Fibroblast of skin of left quadriceps (primary cell): ENCODE results near the gene CDHR2.
A peak's percentile ranks its signal among the peaks of the same experiment; 100 is the strongest.

ENCODE experiments used
- DNase-seq, 2 experiments: peaks; one replicate each; pipeline ENCODE4 v3.0.0-alpha.2; 2013; ENCODE audit warnings: low read depth in 2 of 2

Gene CDHR2, protein sequence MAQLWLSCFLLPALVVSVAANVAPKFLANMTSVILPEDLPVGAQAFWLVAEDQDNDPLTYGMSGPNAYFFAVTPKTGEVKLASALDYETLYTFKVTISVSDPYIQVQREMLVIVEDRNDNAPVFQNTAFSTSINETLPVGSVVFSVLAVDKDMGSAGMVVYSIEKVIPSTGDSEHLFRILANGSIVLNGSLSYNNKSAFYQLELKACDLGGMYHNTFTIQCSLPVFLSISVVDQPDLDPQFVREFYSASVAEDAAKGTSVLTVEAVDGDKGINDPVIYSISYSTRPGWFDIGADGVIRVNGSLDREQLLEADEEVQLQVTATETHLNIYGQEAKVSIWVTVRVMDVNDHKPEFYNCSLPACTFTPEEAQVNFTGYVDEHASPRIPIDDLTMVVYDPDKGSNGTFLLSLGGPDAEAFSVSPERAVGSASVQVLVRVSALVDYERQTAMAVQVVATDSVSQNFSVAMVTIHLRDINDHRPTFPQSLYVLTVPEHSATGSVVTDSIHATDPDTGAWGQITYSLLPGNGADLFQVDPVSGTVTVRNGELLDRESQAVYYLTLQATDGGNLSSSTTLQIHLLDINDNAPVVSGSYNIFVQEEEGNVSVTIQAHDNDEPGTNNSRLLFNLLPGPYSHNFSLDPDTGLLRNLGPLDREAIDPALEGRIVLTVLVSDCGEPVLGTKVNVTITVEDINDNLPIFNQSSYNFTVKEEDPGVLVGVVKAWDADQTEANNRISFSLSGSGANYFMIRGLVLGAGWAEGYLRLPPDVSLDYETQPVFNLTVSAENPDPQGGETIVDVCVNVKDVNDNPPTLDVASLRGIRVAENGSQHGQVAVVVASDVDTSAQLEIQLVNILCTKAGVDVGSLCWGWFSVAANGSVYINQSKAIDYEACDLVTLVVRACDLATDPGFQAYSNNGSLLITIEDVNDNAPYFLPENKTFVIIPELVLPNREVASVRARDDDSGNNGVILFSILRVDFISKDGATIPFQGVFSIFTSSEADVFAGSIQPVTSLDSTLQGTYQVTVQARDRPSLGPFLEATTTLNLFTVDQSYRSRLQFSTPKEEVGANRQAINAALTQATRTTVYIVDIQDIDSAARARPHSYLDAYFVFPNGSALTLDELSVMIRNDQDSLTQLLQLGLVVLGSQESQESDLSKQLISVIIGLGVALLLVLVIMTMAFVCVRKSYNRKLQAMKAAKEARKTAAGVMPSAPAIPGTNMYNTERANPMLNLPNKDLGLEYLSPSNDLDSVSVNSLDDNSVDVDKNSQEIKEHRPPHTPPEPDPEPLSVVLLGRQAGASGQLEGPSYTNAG (N-terminal part only)

DNA sequence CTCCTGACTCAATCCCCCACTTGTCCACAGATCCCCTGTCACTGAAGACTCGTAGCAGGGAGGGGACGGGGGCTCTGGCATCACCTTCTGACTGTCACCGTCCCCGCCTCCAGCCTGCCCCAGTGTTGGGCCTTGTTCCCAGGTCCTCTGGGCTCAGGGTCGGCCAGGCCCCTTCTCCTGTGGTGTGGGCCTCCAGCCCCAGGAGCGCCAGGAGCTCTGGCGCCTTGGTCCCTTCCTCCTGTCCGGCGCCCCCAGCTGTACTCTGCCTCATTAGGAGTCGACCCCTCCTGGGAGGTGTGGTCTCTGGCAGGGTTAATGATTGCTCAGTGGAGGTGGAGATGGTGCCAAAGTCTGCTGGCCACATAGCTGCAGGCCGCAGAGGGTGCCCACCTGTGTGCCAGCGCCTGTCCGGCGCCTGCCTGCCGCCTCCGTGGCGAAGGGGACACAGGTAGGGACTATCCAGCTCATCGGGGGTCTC is at the start of gene CDHR2:
CDHR2 (plus strand) TSS at position 376 of the 478 bp plus-strand sequence. CDS start 16,011 bp downstream, outside the sequence.
- no peak for DNase-seq

DNA sequence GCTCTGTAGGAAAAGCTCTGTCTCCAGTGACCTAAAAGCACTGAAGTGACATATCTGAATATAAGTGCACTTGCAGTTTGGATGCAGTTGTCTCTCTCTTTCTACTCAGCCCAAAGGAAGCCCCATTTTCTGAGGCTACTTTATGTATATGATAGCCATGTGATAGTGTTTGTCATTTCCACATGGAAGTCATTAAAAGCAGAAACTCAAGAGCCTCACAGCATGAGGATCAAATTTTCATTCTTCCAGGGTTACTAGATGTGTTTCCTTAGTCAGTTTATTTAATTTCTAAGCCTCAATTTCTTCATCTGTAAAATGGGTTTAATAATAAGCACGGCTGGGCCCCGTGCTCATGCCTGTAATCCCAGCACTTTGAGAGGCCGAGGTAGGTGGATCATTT is 48.6 kb upstream of the CDHR2 start:
- peak; percentile 6 to 13 for DNase-seq

DNA sequence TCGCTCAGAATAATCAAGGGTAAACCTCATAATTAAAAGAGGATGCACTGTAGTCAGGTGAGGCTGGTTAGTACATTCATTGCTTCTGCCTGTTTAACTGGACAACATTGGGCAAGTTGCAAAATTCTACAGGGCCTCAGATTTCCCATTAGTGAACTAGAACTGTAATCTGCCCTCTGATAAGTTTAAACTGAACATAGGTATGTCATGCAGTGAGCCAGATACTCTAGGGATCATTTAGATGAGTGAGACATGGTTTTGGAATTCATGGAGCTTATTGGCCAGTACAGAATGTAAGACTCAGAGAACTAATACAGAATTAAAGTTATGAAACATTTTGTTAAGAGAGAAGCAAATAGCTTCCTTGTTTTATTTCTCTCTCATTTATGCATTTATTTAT is 47.8 kb upstream of the CDHR2 start:
- peak; percentile 68 to 69 for DNase-seq

DNA sequence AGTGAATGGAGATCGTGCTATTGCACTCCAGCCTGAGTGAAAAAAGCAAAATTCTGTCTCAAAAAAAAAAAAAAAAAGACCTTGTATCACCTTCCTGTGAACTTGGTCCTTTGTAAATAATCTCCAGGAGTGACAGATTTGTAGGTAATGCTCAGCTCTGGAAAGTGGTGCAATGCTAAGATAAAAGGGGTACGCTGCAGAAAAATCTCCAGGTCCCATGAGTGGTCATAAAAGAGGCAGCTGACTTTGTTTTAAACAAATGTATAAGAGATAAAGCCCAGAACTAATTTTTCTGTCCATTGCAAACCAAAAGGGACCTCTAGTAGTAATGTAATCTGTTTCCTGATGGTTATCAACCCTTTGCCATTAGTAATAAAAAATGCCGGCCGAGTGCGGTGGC is 45.6 kb upstream of the CDHR2 start:
- no peak for DNase-seq

DNA sequence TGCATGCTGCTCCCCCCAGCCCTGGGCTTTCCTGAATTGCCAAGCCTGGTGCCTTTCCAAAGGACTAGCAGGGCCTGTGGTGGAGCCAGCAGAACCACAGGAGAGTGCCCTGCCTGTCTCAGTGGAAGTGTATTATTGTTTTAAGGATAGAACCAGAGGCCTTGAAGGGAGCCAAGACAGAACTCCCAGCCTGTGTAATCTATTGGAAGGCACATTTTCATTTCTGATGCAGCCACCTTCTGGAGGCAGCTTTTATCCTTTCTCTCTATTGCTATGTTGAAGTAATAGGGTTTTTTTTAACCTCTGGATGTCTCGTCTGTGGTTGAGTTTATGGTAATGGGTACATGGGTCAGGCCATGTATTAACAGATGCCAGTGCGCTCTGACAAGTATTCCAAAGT is 41.2 kb upstream of the CDHR2 start:
- no peak for DNase-seq

DNA sequence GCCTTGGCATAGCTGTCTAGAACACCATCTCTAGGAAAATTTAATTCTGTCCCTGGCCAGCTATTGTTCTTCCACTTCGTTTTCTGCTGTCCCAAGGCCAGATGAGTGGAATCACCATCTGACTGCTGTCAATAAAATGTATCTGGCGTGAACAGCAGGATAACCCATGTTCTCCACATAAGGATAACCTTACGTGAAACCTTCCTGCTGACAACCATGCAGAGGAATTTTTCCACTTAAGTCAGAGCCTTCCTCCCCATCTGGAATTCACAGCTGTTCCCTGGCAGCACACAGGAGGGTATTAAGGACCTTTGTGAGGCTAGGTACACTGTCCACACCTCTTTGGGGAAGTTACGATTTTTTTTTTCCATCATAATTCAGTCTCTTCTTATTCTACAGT is 40.5 kb upstream of the CDHR2 start:
- no peak for DNase-seq

DNA sequence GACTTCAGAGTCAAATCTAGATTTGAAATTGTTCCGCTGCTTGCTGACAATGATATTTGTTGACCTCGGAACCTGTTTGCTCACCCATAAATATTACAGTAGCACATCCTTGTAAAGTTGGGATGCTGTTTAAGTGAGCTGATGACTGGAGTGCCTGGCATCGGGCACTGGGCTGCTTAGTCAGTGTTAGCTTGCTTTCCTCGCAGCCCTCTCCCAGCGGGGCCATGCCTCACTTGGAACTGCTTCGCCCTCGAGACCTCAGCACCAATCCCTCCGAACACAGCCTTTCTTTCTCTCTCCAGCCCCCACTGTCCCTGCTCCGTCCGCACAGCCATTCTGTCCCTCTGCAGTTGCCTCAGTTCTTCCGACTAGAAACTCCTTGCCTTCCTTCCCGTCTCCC is 35.4 kb upstream of the CDHR2 start:
- DNase-seq = no peak

DNA sequence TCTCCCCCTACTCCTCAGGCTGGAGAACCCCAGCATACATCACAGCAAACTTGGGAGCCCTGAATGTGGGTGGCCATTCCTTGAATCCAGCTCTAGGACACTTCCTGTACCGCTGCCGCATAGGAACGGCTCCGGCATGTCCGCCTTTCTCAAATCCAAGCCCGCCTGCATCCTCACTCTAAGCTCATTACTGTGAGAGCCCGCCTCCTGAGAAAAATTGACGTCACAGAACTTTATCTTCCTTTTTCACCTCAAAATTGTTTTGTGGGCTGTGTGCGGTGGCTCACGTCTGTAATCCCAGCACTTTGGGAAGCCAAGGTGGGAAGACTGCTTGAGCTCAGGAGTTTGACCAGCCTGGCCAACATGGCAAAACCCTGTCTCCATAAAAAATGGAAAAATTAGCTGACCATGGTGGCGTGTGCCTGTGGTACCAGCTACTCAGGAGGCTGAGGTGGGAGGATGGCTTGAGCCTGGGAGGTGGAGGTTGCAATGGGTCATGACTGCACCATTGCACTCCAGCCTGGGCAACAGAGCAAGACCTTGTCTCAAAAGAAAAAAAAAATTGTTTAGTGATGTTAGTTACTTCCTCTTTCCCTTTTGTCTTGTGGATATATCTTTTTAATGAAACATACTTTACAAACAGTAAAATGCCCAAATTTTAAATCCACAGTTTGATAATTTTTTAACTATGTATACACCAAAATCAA is 34.7 kb upstream of the CDHR2 start:
- no peak for DNase-seq

DNA sequence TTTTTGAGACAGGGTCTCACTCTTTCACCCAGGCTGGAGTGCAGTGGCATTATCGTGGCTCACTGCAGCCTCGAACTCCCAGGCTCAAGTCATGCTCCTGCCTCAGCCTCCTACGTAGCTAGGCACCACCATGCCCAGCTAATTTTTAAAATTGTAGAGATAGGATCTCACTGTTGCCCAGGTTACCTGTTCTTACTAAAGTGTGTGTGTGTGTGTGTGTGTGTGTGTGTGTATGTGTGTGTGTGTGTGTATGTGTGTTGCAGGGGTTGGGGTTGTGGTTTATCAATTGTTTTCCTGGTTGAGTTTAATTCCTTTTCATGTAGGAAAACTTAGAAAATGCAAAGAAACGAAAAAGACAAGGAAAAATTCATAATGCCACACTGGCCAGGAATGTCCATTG is 33.7 kb upstream of the CDHR2 start:
- DNase-seq = no peak

DNA sequence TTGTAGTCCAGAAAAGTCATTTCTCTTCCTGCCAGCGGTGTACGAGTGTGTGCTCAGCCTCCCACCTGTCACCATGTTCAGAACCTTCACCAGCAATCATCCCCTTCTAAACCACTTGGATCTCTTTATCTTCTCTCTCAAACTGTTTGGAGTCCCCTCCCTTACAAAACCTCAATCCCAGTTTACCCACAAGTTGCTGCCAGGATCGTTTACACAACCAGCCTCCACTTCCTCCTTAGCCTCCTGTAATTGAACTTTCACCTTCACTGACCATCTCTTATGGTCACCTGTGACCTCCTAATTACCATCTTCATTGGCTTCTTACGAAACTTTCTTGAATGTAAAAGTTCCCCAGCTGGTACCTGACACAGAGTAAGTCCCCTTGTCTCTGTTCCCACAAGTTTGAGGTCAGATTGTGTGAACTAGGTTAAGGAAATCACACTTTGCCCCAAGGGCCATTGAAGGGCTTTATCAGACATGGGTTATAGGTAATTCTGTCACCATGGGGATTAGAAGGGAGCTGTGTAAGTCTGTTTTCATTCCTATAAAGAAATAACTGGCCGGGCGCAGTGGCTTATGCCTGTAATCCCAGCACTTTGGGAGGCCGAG is 32.0 kb upstream of the CDHR2 start:
- no peak for DNase-seq

DNA sequence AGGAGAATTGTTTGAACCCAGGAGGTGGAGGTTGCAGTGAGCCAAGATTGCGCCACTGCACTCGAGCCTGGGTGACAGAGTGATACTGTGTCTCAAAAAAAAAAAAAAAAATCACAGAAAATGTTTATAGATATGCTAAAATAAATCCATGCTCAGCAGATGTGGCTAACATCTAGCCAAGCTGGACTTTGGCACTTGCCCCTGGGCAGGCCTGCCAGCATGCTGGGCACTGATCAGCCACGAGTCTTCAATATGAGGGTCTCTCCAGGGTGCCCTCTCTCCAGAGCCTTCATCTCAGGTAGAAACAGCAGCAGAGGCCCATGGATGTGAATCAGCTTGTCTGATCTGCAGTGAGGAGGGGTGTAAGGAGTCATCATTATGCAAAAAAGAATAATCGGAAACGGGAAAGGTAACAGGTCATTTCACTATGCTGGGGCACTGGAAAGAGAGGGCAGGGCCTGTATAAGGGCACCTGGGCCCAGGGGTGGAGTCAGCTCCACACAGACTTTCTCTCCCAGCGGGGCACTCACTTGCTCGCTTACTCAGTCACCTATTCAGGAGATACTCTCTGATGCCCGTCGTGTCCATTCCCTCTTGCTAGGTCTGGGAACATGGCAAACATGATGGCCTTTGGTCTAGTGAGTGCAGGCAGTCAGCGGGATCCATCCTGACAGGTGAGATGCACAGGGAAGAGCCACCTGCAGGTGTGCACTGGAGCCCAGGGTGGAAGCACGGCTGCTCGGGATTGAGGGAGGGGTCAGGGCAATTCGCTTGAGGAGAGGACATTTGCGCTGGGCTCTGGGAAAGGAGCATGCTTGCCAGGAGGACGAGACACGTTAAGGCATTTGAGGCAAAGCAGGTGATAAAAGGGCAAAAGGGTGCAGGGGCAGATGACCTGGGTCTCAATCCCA is 29.1 kb upstream of the CDHR2 start:
- no peak for DNase-seq

DNA sequence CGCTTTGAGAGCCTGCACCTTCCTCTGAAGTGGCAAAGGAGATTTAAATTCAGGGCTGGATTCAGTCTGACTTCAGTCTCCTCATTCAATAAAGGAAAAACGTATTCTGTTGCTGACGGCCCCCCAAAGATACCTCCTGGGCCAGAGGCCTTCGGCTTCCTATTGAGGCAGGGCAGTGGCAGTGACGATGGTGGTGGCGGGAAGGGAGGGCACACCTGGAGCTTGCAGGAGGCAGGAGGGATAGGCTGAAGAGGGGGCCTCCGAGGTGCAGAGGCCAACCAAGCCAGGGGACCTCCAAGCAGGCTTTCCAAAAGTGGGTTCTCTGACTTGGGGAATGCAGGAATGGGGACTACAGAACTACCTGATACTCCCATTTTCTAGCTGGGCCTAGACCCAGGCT is 27.9 kb upstream of the CDHR2 start:
- no peak for DNase-seq

DNA sequence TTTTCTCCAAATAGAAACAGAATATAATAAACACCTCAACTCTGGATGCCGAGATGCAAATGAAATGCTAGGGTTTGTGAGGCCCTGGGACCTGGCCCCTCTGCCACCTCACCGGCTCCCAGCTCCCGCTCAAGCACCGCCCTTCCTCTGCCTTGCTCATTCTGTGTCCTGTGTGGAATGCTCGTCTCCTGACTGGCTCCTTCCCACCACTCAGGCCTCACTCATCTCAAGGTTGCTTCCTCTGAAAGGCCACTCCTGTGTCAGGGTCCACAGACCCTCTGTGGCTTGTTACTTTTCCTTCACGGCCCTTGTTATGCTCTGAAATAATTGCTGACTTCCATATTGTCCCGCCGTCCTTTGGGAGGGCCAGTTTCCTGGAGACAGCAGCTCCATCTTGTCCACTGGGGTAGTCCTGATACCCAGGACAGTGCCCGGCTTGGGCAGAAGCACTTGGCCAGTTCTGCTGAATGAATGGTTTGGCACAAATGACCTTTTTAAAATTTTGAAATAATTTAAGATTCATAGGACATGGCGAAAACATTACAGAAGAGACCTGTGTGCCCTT is 27.4 kb upstream of the CDHR2 start:
- no peak for DNase-seq

DNA sequence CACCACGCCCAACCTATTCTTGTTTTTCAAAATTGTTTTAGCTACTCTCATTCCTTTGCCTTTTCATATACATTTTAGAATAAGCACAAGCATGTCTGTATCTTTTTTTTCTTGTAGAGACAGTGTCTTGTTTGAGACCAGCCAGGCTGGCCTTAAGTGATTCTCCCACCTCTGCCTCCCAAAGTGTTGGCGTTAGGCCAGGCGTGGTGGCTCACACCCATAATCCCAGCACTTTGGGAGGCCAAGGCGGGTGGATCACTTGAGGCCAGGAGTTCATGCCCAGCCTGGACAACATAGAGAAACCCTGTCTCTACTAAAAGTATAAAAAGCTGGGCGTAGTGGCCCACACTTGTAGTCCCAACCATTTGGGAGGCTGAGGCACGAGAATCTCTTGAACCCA is 25.0 kb upstream of the CDHR2 start:
- no peak for DNase-seq

DNA sequence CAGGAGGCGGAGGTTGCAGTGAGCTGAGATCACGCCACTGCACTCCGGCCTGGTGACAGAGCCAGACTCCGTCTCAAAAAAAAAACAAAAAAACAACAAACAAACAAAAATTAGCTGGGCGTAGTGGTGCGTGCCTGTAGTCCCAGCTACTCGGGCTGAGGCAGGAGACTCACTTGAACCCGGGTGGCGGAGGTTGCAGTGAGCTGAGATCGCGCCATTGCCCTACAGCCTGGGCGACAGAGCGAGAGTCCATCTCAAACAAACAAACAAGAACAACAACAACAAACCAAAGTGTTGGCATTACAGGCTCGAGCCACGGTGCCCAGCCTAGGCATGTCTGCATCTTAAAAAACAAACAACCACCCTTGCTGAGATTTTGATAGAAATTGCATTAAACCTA is 24.2 kb upstream of the CDHR2 start:
- no peak for DNase-seq

DNA sequence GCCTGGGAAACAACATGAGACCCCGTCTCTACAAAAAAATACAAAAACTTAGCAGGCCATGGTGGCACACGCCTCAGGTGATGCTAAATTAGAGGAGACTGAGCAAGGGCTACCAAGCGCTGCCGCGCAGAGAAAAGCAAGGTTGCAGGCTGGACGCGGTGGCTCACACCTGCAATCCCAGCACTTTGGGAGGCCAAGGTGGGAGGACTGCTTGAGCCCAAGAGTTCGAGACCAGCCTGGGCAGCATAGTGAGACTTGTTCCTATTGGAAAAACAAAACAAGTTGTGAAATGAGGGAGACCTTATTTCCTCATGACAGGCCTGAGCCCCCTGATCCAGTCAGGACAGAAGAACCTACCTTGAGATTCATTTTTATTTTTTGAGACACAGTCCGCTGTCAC is 23.5 kb upstream of the CDHR2 start:
- no peak for DNase-seq

DNA sequence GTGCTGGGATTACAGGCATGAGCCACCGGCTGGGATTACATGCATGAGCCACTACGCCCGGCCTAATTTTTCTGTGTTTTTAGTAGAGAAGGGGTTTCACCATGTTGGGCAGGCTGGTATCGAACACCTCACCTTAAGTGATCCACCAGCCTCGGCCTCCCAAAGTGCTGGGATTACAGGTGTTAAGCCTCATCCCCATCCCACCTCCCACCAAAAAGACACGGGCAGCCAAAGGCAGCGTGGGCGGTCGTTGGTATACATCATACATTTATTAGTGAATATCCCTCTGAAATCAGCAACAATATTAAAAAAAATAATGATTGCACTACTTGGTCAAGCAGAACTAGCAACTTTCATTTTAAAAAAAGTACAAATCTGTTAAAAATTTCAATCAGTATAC is 22.7 kb upstream of the CDHR2 start:
- DNase-seq = no peak

DNA sequence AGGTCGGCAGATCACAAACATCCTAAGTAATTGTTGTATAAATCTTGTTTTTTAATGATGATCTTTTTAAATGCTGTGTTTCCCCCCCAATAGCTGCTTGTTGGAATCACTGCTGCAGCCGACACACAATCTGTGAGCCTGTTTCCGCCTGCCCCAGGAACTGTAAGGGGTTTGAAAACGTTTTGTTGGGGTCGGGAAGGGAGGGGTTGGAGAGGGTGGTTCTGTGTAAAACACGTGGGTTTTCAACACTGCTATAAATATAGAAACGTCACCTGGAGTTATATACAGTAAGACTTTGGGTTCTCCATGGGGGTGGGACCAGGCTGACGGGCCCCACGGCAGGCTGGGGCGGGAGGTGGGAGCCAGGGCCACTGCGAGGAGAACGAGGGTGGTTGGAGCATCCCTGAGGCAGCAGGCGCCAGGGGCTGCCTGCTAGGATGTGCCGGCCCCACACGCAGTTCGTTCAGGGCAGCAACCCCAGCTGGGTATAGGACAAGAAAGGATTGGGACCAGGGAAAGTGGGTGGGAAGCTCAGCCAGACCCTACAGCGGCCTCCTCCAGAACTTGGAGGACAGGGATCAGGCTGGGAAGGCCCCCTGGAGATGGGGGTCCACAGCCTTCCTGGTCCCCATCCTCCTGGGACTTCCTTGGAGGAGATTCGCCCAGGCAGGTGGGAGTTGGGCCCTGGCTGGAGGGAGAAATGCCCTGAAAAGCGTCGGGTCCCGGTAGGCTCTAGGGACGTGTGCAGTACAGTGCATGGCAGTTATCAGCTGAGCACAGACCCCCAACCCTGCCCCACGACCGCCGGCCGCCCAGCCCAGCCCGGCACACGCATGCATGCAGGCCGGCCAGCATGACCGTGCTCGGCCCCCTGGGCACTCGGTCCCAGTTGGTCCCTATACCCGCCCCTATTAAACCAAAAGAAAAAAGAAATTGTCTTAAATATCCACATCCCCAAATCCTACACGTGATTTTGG is 21.6 kb upstream of the CDHR2 start:
- no peak for DNase-seq
